Measurements from ENCODE around the gene ARL3.

Gene ARL3

DNA sequence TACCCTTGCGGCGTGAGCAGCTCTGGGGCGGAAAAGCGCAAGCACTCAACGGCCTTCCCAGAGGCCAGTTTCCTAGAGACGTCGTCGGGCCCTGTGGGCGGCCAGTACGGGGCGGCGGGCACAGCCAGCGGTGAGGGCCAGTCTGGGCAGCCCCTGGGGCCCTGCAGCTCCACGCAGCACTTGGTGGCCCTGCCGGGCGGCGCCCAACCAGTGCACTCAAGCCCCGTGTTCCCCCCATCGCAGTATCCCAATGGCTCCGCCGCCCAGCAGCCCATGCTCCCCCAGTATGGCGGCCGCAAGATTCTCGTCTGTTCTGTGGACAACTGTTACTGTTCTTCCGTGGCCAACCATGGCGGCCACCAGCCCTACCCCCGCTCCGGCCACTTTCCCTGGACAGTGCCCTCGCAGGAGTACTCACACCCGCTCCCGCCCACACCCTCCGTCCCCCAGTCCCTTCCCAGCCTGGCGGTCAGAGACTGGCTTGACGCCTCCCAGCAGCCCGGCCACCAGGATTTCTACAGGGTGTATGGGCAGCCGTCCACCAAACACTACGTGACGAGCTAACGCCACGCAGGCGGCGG is 57.3 kb downstream of the ARL3 start:
- no peak for DNase-seq (ENCODE audit: low read depth in 2 of 2)
- no peak for TF ChIP-seq CTCF (IDR thresholded peaks at IDR 0.05; ENCODE audit: low read depth, low read length)
- no peak overlapping the region for H3K4me3 ChIP-seq (replicated peaks in 1 of 2; ENCODE audit: low read depth in 2 of 2, low read length in 2 of 2)

GRCh38 chr10:102656026-102656425 is 58.2 kb downstream of the ARL3 start:
- TF ChIP-seq CTCF (IDR thresholded peaks at IDR 0.05; ENCODE audit: low read depth, low read length): no peak
- H3K4me3 ChIP-seq (replicated peaks in 1 of 2; ENCODE audit: low read depth in 2 of 2, low read length in 2 of 2): no peak overlapping the region
- no peak for DNase-seq (ENCODE audit: low read depth in 2 of 2)

- no peak for DNase-seq (ENCODE audit: low read depth in 2 of 2)
- no peak for TF ChIP-seq CTCF (IDR thresholded peaks at IDR 0.05; ENCODE audit: low read depth, low read length)
- no peak overlapping the region for H3K4me3 ChIP-seq (replicated peaks in 1 of 2; ENCODE audit: low read depth in 2 of 2, low read length in 2 of 2)
Measured at GRCh38 chr10:102654969-102655368, 59.2 kb downstream of the ARL3 start.

DNA sequence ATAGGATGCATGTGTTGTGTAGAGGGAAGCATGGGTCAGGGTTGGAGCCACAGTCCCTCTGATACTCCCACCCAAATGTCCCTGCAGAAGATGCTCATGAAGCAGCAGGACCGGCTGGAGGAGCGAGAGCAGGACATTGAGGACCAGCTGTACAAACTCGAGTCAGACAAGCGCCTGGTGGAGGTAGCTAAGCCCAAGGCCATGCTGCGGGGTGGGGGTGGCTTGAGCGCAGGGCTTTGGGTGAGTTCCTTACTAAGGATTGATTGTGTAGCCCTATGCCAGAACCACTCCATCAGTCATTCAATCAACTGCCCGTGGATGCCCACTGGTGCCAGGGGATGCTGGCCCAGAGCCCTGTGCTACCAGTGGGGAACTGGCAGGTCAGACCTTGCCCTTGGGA is 59.6 kb downstream of the ARL3 start:
- no peak for DNase-seq (ENCODE audit: low read depth in 2 of 2)
- TF ChIP-seq CTCF (IDR thresholded peaks at IDR 0.05; ENCODE audit: low read depth, low read length): no peak

GRCh38 chr10:102653060-102653459 is 61.1 kb downstream of the ARL3 start:
- no peak overlapping the region for H3K4me3 ChIP-seq (replicated peaks in 1 of 2; ENCODE audit: low read depth in 2 of 2, low read length in 2 of 2)
- DNase-seq (ENCODE audit: low read depth in 2 of 2): no peak
- TF ChIP-seq CTCF (IDR thresholded peaks at IDR 0.05; ENCODE audit: low read depth, low read length): no peak

More for the DNA sequence above, 59.6 kb downstream of the ARL3 start:
- H3K4me3 ChIP-seq (replicated peaks in 1 of 2; ENCODE audit: low read depth in 2 of 2, low read length in 2 of 2): no peak overlapping the region

GRCh38 chr10:102652170-102652916 is 61.9 kb downstream of the ARL3 start:
- no peak overlapping the region for H3K4me3 ChIP-seq (replicated peaks in 1 of 2; ENCODE audit: low read depth in 2 of 2, low read length in 2 of 2)
- DNase-seq (ENCODE audit: low read depth in 2 of 2): no peak
- TF ChIP-seq CTCF (IDR thresholded peaks at IDR 0.05; ENCODE audit: low read depth, low read length): no peak

Measured in cardiac fibroblast (primary cell).